ENCODE data around the gene IP6K3. TPM values are rescaled to one million over a fixed set of nuclear protein-coding genes. Genes with fewer than 3 reads are reported as not detected.

Gene IP6K3
- total RNA-seq, 1 experiment from 2014 or later = 1.7 TPM

- BruUV-seq (replicated peaks) = no TSS peak
- no peaks in the 10 kb centered on the region for H3K27me3 Mint-ChIP-seq (ENCODE audit: insufficient read depth, unreplicated experiment)
- H3K27ac Mint-ChIP-seq (ENCODE audit: low read depth, unreplicated experiment) = no peak overlapping the region
- ChIA-PET POLR2A (no interaction called here), CTCF (interaction anchor here (0.9 to 1.2 kb wide), 2 partner anchors 12 to 102 kb away, joined by 3 to 5 read pairs; no protein-coding TSS in a partner anchor)
- no peak overlapping the region for H3K4me3 Mint-ChIP-seq (ENCODE audit: unreplicated experiment)
- H3K36me3 Mint-ChIP-seq (ENCODE audit: insufficient read depth, unreplicated experiment) = peaks cover 78% of the 10 kb centered on the region
- no peak for TF ChIP-seq CTCF (IDR thresholded peaks at IDR 0.05; ENCODE audit: unreplicated experiment)
- H3K4me1 Mint-ChIP-seq (ENCODE audit: insufficient read depth, unreplicated experiment) = no peaks in the 10 kb centered on the region
- intact Hi-C loops (cut with micrococcal nuclease) = no loop called here
- H3K9me3 Mint-ChIP-seq (ENCODE audit: unreplicated experiment) = no peaks in the 10 kb centered on the region
- no peak for DNase-seq (ENCODE audit: unreplicated experiment)
Observed at GRCh38 chr6:33686981-33687975, 59.4 kb downstream of the IP6K3 start.

DNA sequence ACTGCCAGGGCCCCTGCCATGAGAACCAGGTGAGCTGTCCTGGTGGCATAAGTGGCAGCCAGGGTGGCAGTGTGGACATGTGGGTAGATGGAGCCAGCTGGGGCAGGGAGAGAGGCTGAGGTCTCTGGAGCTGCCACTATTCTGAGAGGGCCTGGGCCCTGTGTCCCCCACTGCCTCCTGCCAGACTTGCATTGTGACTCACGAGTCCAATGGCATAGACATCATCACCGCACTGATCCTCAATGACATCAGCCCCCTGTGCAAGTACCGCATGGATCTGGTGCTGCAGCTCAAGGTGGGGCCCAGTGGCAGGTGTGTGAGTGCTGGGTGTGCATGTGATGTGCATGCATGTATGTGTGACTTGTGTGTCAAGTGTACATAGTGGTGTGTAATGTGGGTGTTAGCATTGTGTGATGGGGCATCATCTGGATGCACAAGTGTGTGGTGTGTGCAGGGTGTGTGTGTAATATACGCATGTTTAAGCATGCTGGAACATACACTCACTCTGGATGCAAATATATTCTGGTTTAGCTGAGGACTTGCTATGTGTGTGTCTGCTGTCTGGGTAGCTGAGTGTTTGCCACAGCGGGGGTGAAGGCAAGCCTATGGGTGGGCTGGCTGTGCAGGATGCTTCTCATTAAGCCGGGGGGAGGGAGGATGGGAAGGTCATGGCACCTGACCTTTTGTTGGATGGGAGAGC, 60.3 kb downstream of the IP6K3 start:
- POLR2A ChIA-PET = no interaction called here
- Mint-ChIP-seq H3K4me1 (ENCODE audit: insufficient read depth, unreplicated experiment) (no peaks in the 10 kb centered on the region), H3K27ac (ENCODE audit: low read depth, unreplicated experiment) (no peak overlapping the region), H3K9me3 (ENCODE audit: unreplicated experiment) (no peaks in the 10 kb centered on the region), H3K4me3 (ENCODE audit: unreplicated experiment) (no peak overlapping the region), H3K36me3 (ENCODE audit: insufficient read depth, unreplicated experiment) (peaks cover 74% of the 10 kb centered on the region), H3K27me3 (ENCODE audit: insufficient read depth, unreplicated experiment) (no peaks in the 10 kb centered on the region)
- intact Hi-C loops (cut with micrococcal nuclease) = no loop called here
- no peak for TF ChIP-seq CTCF (IDR thresholded peaks at IDR 0.05; ENCODE audit: unreplicated experiment)
- BruUV-seq (replicated peaks) = no TSS peak
- DNase-seq (ENCODE audit: unreplicated experiment) = no peak
- CTCF ChIA-PET = interaction anchor here (0.5 to 1.2 kb wide), 4 partner anchors 11 to 101 kb away, joined by 3 to 5 read pairs (median 3); no protein-coding TSS in a partner anchor

GRCh38 chr6:33685411-33686224, 61.1 kb downstream of the IP6K3 start:
- no peak for TF ChIP-seq CTCF (IDR thresholded peaks at IDR 0.05; ENCODE audit: unreplicated experiment)
- BruUV-seq (replicated peaks) = TSS peak; percentile 54
- Mint-ChIP-seq H3K4me1 (ENCODE audit: insufficient read depth, unreplicated experiment) (no peaks in the 10 kb centered on the region), H3K27me3 (ENCODE audit: insufficient read depth, unreplicated experiment) (no peaks in the 10 kb centered on the region), H3K9me3 (ENCODE audit: unreplicated experiment) (no peaks in the 10 kb centered on the region), H3K4me3 (ENCODE audit: unreplicated experiment) (no peak overlapping the region), H3K36me3 (ENCODE audit: insufficient read depth, unreplicated experiment) (peaks cover 74% of the 10 kb centered on the region), H3K27ac (ENCODE audit: low read depth, unreplicated experiment) (no peak overlapping the region)
- POLR2A ChIA-PET = no interaction called here
- CTCF ChIA-PET = interaction anchor here (0.5 kb wide), 1 partner anchor 98 kb away, joined by 3 read pairs; no protein-coding TSS in a partner anchor
- no peak for DNase-seq (ENCODE audit: unreplicated experiment)
- intact Hi-C loops (cut with micrococcal nuclease) = no loop called here

Measured in MCF 10A (cell line).